HepG2 (cell line): Measurements from ENCODE around the gene SH3BP2. TPM values are rescaled to one million over a fixed set of nuclear protein-coding genes. Genes with fewer than 3 reads are reported as not detected.

Experiments used
- AHDC1 ChIP-seq: sonication (generic); formaldehyde crosslinking; IDR thresholded peaks from 2 replicates; pipeline ENCODE4 v1.5.1; 2020; ENCODE audit warnings: mild to moderate bottlenecking, missing genetic modification reagents, borderline replicate concordance
- CBX1 ChIP-seq: IDR thresholded peaks from one replicate; pipeline ENCODE4 v1.6.1; 2016; ENCODE audit warnings: antibody characterized with exemption, low read depth
- ETV5 ChIP-seq: IDR thresholded peaks from 2 replicates; pipeline ENCODE4 v1.6.1; 2018; ENCODE audit warnings: missing biosample characterization, missing genetic modification reagents, inconsistent platforms, borderline replicate concordance
- KDM2A ChIP-seq: sonication (generic); formaldehyde crosslinking; IDR thresholded peaks from 2 replicates; pipeline ENCODE4 v1.4.0; 2020; ENCODE audit warnings: low read depth, missing genetic modification reagents, borderline replicate concordance
- PAXIP1 ChIP-seq: sonication (generic); formaldehyde crosslinking; conservative IDR thresholded peaks from 2 replicates; pipeline ENCODE4 v1.4.0; 2020; ENCODE audit warnings: mild to moderate bottlenecking, missing genetic modification reagents, moderate library complexity
- PPARG ChIP-seq: conservative IDR thresholded peaks from 2 replicates; pipeline ENCODE4 v1.6.1; 2016; ENCODE audit warnings: missing biosample characterization, missing genetic modification reagents
- ZMAT5 ChIP-seq: sonication (generic); formaldehyde crosslinking; IDR thresholded peaks from 2 replicates; pipeline ENCODE4 v1.5.0; 2020; ENCODE audit warnings: mild to moderate bottlenecking, low read depth, missing genetic modification reagents, borderline replicate concordance
- ZNF407 ChIP-seq: sonication (generic); formaldehyde crosslinking; IDR thresholded peaks from one replicate; pipeline ENCODE4 v1.5.1; 2020; ENCODE audit warnings: mild to moderate bottlenecking, missing genetic modification reagents; ENCODE audit errors: not compliant biosample characterization
- polyA plus RNA-seq, 8 experiments: library from polyadenylated mRNA; depleted of rRNA in 3 of 8; stranded (reverse) in 7 of 8; unstranded in 1 of 8; fragments of >200 nt; fragmentation: Illumina TruSeq in 4 of 8; extraction: Trizol in 4 of 8; gene quantifications; 2 replicates each; pipeline versions ENCODE4 v1.2.1 to v1.2.3, GENCODE V29; 2011 to 2016; ENCODE audit warnings: low read depth in 4 of 8, missing spikeins in 1 of 8, mixed read lengths in 1 of 8; ENCODE audit not compliant: insufficient read depth in 1 of 8
- total RNA-seq, 5 experiments: library from RNA; depleted of rRNA; stranded (reverse); fragments of >200 nt; fragmentation: Illumina TruSeq; extraction: Trizol; gene quantifications; 2 replicates each; pipeline ENCODE4 v1.2.3, GENCODE V29; 2016; ENCODE audit warnings: low read depth in 1 of 5

SH3BP2 gene
- total and polyA plus RNA-seq, 2 of the 13 experiments (the other 11 are each of a cell fraction or from before 2014, with no cell fraction given) = 16.9 to 34.5 TPM

GRCh38 chr4:2843263-2843940 is 50.5 kb downstream of the SH3BP2 start, which contains the start of gene ADD1 (continued):
- TF ChIP-seq PAXIP1 (CRISPR knock-in tag) = 0 out of 2 replicates have a peak, but pooled peaks have one; percentile 27
- TF ChIP-seq AHDC1 (CRISPR knock-in tag) = no peak
- TF ChIP-seq ZNF407 (CRISPR knock-in tag) = peak; percentile 74
- TF ChIP-seq ETV5 = 0 out of 2 replicates have a peak, but pooled peaks have one; percentile 16
- TF ChIP-seq ZMAT5 = no peak
- no peak for TF ChIP-seq CBX1
- TF ChIP-seq PPARG (CRISPR knock-in tag) = peak; percentile 31; the same call in 1 of the 2 replicates
- TF ChIP-seq KDM2A (CRISPR knock-in tag) = peak; percentile 97
